ENCODE results near the gene CC2D1B. TPM values are rescaled to one million over a fixed set of nuclear protein-coding genes. Genes with fewer than 3 reads are reported as not detected.

The CC2D1B gene
- total RNA-seq, 1 experiment from 2014 or later, result 26.0 TPM

DNA sequence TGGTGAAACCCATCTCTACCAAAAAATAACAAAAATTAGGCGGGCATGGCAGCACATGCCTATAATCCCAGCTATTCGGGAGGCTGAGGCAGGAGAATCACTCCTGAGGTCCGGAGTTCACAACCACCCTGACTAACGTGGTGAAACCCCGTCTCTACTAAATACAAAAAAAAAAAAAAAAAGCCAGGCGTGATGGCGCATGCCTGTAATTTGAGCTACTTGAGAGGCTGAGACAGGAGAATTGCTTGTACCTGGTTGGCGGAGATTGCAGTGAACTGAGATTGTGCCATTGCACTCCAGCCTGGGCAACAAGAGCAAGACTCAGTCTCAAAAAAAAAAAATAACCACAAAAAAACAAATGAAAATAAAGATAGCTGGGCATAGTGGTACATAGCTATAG lies 42.3 kb downstream of the CC2D1B start:
- no TSS peak for BruUV-seq (replicated peaks)
- ATAC-seq (no peak), DNase-seq (no peak)
- Histone ChIP-seq H3K36me3 (ENCODE audit: low read depth, low read length) (no peaks in the 10 kb centered on the region), H3K4me2 (ENCODE audit: low read length) (no peak overlapping the region), H3K27ac (ENCODE audit: low read length) (no peak overlapping the region), H3K9ac (ENCODE audit: low read length) (no peak overlapping the region), H3K9me3 (ENCODE audit: low read length) (no peaks in the 10 kb centered on the region), H3K4me1 (ENCODE audit: insufficient read depth, low read length) (peaks cover 4% of the 10 kb centered on the region; the same call in 1 of the 2 replicates), H2AFZ (ENCODE audit: low read length) (no peak overlapping the region), H3K27me3 (ENCODE audit: low read length) (no peaks in the 10 kb centered on the region), H3K79me2 (ENCODE audit: low read length) (no peaks in the 10 kb centered on the region), H3K4me3 (ENCODE audit: low read length) (no peak overlapping the region), H3F3A (ENCODE audit: low read length, unreplicated experiment) (no peaks in the 10 kb centered on the region), H3K9me2 (replicated peaks; ENCODE audit: low read length) (no peaks in the 10 kb centered on the region), H4K20me1 (ENCODE audit: low read length) (no peaks in the 10 kb centered on the region)
- TF ChIP-seq EZH2 (IDR thresholded peaks at IDR 0.05; ENCODE audit: low read length, unreplicated experiment) (no peak), EZH2phosphoT487 (IDR thresholded peaks at IDR 0.05; ENCODE audit: borderline replicate concordance, low read length) (no peak)
- TF ChIP-seq, protein P1, sequence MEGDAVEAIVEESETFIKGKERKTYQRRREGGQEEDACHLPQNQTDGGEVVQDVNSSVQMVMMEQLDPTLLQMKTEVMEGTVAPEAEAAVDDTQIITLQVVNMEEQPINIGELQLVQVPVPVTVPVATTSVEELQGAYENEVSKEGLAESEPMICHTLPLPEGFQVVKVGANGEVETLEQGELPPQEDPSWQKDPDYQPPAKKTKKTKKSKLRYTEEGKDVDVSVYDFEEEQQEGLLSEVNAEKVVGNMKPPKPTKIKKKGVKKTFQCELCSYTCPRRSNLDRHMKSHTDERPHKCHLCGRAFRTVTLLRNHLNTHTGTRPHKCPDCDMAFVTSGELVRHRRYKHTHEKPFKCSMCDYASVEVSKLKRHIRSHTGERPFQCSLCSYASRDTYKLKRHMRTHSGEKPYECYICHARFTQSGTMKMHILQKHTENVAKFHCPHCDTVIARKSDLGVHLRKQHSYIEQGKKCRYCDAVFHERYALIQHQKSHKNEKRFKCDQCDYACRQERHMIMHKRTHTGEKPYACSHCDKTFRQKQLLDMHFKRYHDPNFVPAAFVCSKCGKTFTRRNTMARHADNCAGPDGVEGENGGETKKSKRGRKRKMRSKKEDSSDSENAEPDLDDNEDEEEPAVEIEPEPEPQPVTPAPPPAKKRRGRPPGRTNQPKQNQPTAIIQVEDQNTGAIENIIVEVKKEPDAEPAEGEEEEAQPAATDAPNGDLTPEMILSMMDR (conservative IDR thresholded peaks at IDR 0.05; ENCODE audit: low read depth, low read length), result no peak
- POLR2A ChIA-PET (ENCODE audit: unreplicated experiment), result no interaction called here
- intact Hi-C loops (cut with micrococcal nuclease), result no loop called here
- CTCF ChIA-PET, result no interaction called here

DNA sequence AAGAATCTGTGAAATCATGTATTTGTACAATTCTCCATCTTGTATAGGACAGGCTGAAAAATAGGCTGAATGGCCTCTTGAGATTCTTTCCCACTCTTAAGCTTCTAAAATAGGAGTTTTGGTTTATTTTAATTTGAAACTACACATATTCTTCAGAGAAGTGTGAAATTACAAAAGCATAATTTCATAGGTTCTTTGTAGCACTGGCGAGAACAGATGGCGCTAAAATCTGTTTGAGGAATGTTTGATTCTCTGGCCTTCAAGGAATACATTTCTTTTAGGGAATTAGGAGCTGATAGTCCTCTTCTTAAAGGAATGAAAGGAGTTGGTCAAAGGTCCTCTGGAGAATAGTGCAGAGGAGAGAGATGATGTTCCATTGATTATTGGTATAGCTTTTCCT lies 44.9 kb downstream of the CC2D1B start:
- Histone ChIP-seq H3K4me1 (ENCODE audit: insufficient read depth, low read length) (no peaks in the 10 kb centered on the region), H3K36me3 (ENCODE audit: low read depth, low read length) (no peaks in the 10 kb centered on the region), H3K27me3 (ENCODE audit: low read length) (no peaks in the 10 kb centered on the region), H3K9me2 (replicated peaks; ENCODE audit: low read length) (no peaks in the 10 kb centered on the region), H3K4me2 (ENCODE audit: low read length) (no peak overlapping the region), H4K20me1 (ENCODE audit: low read length) (no peaks in the 10 kb centered on the region), H3K4me3 (ENCODE audit: low read length) (no peak overlapping the region), H3K79me2 (ENCODE audit: low read length) (no peaks in the 10 kb centered on the region), H3K9ac (ENCODE audit: low read length) (no peak overlapping the region), H2AFZ (ENCODE audit: low read length) (no peak overlapping the region), H3K9me3 (ENCODE audit: low read length) (no peaks in the 10 kb centered on the region), H3K27ac (ENCODE audit: low read length) (no peak overlapping the region), H3F3A (ENCODE audit: low read length, unreplicated experiment) (no peaks in the 10 kb centered on the region)
- intact Hi-C loops (cut with micrococcal nuclease), result no loop called here
- CTCF ChIA-PET, result no interaction called here
- TF ChIP-seq EZH2phosphoT487 (IDR thresholded peaks at IDR 0.05; ENCODE audit: borderline replicate concordance, low read length) (no peak), EZH2 (IDR thresholded peaks at IDR 0.05; ENCODE audit: low read length, unreplicated experiment) (no peak)
- TF ChIP-seq, protein P1 (conservative IDR thresholded peaks at IDR 0.05; ENCODE audit: low read depth, low read length), result no peak
- POLR2A ChIA-PET (ENCODE audit: unreplicated experiment), result no interaction called here
- no peak for ATAC-seq
- no TSS peak for BruUV-seq (replicated peaks)
- no peak for DNase-seq

DNA sequence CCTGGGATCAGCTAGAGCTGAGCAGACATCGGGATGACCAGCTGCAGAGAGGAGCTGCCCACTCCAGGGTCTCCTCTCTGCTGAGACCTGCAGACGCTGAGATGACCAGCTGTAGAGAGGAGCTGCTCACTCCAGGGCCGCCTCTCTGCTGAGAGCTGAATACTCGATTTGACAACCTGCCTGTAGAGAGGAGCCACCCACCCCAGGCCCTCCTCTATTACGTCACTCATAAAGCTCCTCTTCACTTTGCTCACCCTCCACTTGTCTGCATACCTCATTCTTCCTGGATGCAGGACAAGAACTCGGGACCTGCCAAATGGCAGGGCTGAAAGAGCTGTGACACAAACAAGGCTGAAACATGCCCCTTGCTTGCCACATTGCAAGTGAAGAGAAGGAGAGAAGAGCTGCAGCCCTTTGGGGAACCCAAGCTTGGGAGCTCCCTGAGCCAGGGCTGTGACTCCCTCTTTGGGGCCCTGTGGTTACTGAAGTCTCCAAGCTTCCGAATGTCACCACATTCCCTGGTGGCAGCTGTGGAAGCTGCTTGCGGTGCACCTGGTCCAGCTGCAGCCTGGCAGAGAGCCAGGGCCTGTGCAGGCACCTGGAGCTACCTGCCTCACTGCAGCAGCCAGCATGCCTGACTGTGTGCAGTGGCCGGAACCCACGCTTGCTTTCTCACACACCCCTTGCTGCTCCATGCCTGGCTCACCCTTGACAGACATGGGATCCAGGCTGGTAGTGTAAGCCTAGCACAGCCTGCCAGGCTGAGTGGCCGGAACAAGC lies 59.6 kb downstream of the CC2D1B start:
- ATAC-seq, result no peak
- intact Hi-C loops (cut with micrococcal nuclease), result no loop called here
- Histone ChIP-seq H3K4me2 (ENCODE audit: low read length) (no peak overlapping the region), H3K27me3 (ENCODE audit: low read length) (no peaks in the 10 kb centered on the region), H3K9me2 (replicated peaks; ENCODE audit: low read length) (no peaks in the 10 kb centered on the region), H3K36me3 (ENCODE audit: low read depth, low read length) (no peaks in the 10 kb centered on the region), H2AFZ (ENCODE audit: low read length) (no peak overlapping the region), H3K4me3 (ENCODE audit: low read length) (no peak overlapping the region), H4K20me1 (ENCODE audit: low read length) (no peaks in the 10 kb centered on the region), H3K27ac (ENCODE audit: low read length) (no peak overlapping the region), H3K9me3 (ENCODE audit: low read length) (no peaks in the 10 kb centered on the region), H3K79me2 (ENCODE audit: low read length) (no peaks in the 10 kb centered on the region), H3K4me1 (ENCODE audit: insufficient read depth, low read length) (no peaks in the 10 kb centered on the region), H3K9ac (ENCODE audit: low read length) (no peak overlapping the region), H3F3A (ENCODE audit: low read length, unreplicated experiment) (no peaks in the 10 kb centered on the region)
- TF ChIP-seq EZH2phosphoT487 (IDR thresholded peaks at IDR 0.05; ENCODE audit: borderline replicate concordance, low read length), result no peak
- no peak for TF ChIP-seq EZH2 (IDR thresholded peaks at IDR 0.05; ENCODE audit: low read length, unreplicated experiment)
- TF ChIP-seq, protein P1 (conservative IDR thresholded peaks at IDR 0.05; ENCODE audit: low read depth, low read length), result no peak
- POLR2A ChIA-PET (ENCODE audit: unreplicated experiment), result no interaction called here
- CTCF ChIA-PET, result no interaction called here
- DNase-seq, result no peak
- no TSS peak for BruUV-seq (replicated peaks)

Data from PC-3 (cell line).